ENCODE results near the gene MAPKBP1. TPM values are rescaled to one million over a fixed set of nuclear protein-coding genes. Genes with fewer than 3 reads are reported as not detected.

The MAPKBP1 gene
- total and polyA plus RNA-seq, 12 donors: 3.4 to 27.2 (median 13.3) TPM

DNA sequence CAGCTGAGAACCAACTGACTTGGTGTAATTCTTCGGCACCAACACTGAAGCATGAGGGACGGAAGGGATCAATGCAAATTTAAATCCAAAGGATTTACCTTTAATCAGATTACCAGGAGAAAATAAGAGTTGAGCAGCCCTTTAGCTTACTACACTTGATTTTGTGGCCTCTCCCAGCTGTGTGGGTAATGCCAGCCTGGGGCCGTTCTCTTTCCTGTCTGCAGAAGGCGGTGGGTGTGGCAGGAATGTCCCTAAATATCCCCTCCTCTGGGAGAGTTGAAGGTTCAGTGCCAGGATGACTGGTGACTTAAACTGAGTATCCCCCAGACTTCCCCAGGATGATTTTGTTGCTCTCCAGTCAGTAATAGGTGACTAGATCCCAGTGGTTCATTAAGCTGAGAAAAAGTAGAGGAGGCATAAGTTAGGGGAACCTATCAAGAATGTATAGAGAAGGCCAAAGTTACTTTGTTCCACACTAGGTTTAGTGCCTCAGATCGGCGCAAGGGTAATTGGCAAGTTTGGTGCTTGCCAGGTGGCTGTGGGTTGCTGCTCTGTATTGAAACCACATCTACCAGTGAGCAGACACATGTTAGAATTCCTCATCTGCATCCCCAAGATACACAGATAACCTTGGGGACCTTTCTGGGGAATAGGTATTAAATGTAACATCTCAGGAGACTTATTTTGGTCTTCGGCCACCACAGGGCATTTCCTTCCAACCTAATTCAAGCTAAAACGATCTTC, 23.1 kb downstream of the MAPKBP1 start:
- WGBS, 2 donors: 83 to 85% methylated on average over 8 of the region's 8 CpGs
- ATAC-seq: no peak

GRCh38 chr15:41798607-41799487, 24.6 kb downstream of the MAPKBP1 start:
- no peaks in the 10 kb centered on the region for H3K27me3 ChIP-seq
- H3K36me3 ChIP-seq: peaks cover 0 to 31% (median 8%) of the 10 kb centered on the region in 9 donors
- intact Hi-C loops (cut with DNase I): loop anchor here in 1 of 10 donors (10.0 kb wide), 1 partner anchor 176 kb away; the partner anchor contains the start of gene EHD4
- H3K4me3 ChIP-seq: no peak overlapping the region
- 66 to 79% methylated on average over 9 of the region's 9 CpGs for WGBS, 2 donors
- no peak overlapping the region for H3K27ac ChIP-seq
- H3K4me1 ChIP-seq: peaks cover 2 to 36% (median 18%) of the 10 kb centered on the region in 9 donors
- H3K9me3 ChIP-seq: no peaks in the 10 kb centered on the region
- no peak for TF ChIP-seq CTCF (IDR thresholded peaks at IDR 0.05)
- ATAC-seq (peak in 5 of 8 donors; percentile 23 to 61 (median 40)), DNase-seq (no peak)

More for the DNA sequence above, 23.1 kb downstream of the MAPKBP1 start:
- H3K4me1 ChIP-seq: peaks cover 2 to 43% (median 20%) of the 10 kb centered on the region in 9 donors
- no peak for TF ChIP-seq CTCF (IDR thresholded peaks at IDR 0.05)
- H3K4me3 ChIP-seq: no peak overlapping the region
- no peaks in the 10 kb centered on the region for H3K27me3 ChIP-seq
- intact Hi-C loops (cut with DNase I): loop anchor here in 1 of 10 donors (10.0 kb wide), 1 partner anchor 177 kb away; the partner anchor contains the start of gene EHD4
- peak overlapping the region in 4 of 10 donors; percentile 1 to 37 (median 20) for H3K27ac ChIP-seq
- H3K9me3 ChIP-seq: no peaks in the 10 kb centered on the region
- no peak for DNase-seq
- H3K36me3 ChIP-seq: peaks cover 0 to 26% (median 8%) of the 10 kb centered on the region in 9 donors

- ATAC-seq (no peak), DNase-seq (no peak)
- no peak for TF ChIP-seq CTCF (IDR thresholded peaks at IDR 0.05)
- Histone ChIP-seq H3K4me3 (no peak overlapping the region), H3K9me3 (no peaks in the 10 kb centered on the region), H3K27me3 (no peaks in the 10 kb centered on the region), H3K36me3 (peaks cover 0 to 31% (median 8%) of the 10 kb centered on the region in 9 donors), H3K4me1 (peaks cover 2 to 35% (median 18%) of the 10 kb centered on the region in 9 donors), H3K27ac (no peak overlapping the region)
- 85 to 88% methylated on average over 5 of the region's 5 CpGs for WGBS, 2 donors
- intact Hi-C loops (cut with DNase I): loop anchor here in 1 of 10 donors (10.0 kb wide), 1 partner anchor 175 kb away; the partner anchor contains the start of gene EHD4
These were observed 25.2 kb downstream of the MAPKBP1 start for GRCh38 chr15:41799488-41799805.

DNA sequence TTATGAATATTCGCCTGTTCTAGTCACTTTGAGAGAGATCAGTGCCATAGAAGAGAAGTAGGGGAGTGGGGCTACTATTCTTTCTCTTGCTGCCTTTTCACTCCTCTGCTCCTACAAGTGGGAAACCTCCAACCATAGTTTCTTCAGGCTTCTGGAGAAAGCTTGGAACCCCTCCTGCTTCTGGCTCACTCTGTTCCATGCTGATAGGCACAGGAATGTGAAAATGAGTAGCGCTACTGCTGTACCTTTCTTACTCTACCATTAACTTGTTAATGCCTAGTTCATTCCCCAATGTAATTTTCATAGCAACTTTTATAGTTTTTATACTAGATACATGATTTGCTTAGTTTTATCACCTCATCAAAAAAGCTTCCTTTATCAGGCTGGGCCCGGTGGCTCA, 26.9 kb downstream of the MAPKBP1 start:
- DNase-seq (no peak), ATAC-seq (no peak)
- Histone ChIP-seq H3K4me3 (no peak overlapping the region), H3K9me3 (no peaks in the 10 kb centered on the region), H3K4me1 (peaks cover 0 to 35% (median 14%) of the 10 kb centered on the region in 9 donors), H3K27ac (no peak overlapping the region), H3K27me3 (no peaks in the 10 kb centered on the region), H3K36me3 (peaks cover 0 to 31% (median 8%) of the 10 kb centered on the region in 9 donors)
- 89 to 90% methylated on average over 3 of the region's 3 CpGs for WGBS, 2 donors
- intact Hi-C loops (cut with DNase I): loop anchor here in 1 of 10 donors (10.0 kb wide), 1 partner anchor 196 kb away; no protein-coding TSS in a partner anchor
- TF ChIP-seq CTCF (IDR thresholded peaks at IDR 0.05): no peak

Data from heart right ventricle (tissue), 16 donors.